IMR-90 (cell line): ENCODE measurements around the gene CATSPER1.

Experiments used
- CHD1 ChIP-seq: IDR thresholded peaks from 2 replicates; pipeline ENCODE4 v1.6.1; 2012; ENCODE audit warnings: low read depth, low read length, improper control_type of control experiment
- FOS ChIP-seq: fragments of 150-350 bp; IDR thresholded peaks from 2 replicates; pipeline ENCODE4 v1.6.1; 2016; ENCODE audit warnings: low read depth, low read length
- MXI1 ChIP-seq: IDR thresholded peaks from 2 replicates; pipeline ENCODE4 v1.6.1; 2012; ENCODE audit warnings: low read depth, mild to moderate bottlenecking, low read length, moderate library complexity, borderline replicate concordance
- NFE2L2 ChIP-seq: fragments of 150-350 bp; IDR thresholded peaks from 2 replicates; pipeline ENCODE4 v1.6.1; 2016; ENCODE audit warnings: low read depth, mild to moderate bottlenecking, low read length
- POLR2A ChIP-seq: IDR thresholded peaks from 2 replicates; pipeline ENCODE4 v1.6.1; 2012; ENCODE audit warnings: mild to moderate bottlenecking, low read depth, low read length
- RFX5 ChIP-seq: IDR thresholded peaks from 2 replicates; pipeline ENCODE4 v1.8.0; 2012; ENCODE audit warnings: low read depth, mild to moderate bottlenecking, low read length, moderate library complexity
- TF ChIP-seq, protein P1 (sequence below): conservative IDR thresholded peaks from 2 replicates; pipeline ENCODE4 v1.5.1; 2012; ENCODE audit warnings: mild to moderate bottlenecking, low read depth, low read length, improper control_type of control experiment
- TF ChIP-seq, protein P2 (sequence below): fragments of 150-350 bp; IDR thresholded peaks from 2 replicates; pipeline ENCODE4 v1.6.1; 2017; ENCODE audit warnings: mild to moderate bottlenecking, antibody characterized with exemption, low read length, low read depth

DNA sequence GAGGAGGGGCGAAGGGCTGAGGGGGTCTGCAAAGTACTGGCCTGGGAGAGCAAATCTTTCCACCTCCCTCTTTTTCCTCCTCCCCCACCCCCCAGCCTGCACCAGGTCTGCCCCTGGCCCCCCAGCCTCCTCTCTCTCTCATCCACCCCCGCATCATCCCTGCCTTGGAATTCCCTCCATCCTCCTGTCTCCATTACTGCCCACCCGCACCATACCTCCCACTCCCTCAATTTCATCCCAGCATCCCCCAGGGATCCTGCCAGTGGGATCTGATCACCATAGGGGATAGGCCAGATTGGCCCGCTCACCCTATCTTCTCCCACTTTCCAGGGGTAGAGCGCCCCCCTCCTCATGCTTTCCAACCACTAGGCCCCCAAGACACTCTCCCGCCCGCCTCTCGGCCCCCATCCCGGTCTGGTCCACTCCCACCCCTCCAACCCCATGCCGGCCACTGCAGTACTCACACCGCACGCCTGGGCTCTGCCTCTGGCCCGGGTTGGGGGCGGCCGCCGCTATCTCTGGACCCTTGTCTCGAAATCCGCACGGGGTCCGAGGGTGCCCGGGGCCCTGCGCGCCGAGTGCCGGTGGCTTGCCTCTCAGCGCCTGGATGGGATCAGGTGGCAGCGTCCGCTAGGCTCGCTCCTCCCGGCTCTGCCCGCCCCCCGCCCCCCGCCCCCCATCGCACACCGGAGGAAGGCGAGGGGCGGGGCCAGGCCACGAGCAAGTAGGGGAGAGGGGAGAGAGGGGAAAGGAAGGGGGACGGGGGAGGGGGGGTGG, 22.5 kb upstream of the CATSPER1 start, which contains the start of gene GAL3ST3:
- TF ChIP-seq, protein P1, sequence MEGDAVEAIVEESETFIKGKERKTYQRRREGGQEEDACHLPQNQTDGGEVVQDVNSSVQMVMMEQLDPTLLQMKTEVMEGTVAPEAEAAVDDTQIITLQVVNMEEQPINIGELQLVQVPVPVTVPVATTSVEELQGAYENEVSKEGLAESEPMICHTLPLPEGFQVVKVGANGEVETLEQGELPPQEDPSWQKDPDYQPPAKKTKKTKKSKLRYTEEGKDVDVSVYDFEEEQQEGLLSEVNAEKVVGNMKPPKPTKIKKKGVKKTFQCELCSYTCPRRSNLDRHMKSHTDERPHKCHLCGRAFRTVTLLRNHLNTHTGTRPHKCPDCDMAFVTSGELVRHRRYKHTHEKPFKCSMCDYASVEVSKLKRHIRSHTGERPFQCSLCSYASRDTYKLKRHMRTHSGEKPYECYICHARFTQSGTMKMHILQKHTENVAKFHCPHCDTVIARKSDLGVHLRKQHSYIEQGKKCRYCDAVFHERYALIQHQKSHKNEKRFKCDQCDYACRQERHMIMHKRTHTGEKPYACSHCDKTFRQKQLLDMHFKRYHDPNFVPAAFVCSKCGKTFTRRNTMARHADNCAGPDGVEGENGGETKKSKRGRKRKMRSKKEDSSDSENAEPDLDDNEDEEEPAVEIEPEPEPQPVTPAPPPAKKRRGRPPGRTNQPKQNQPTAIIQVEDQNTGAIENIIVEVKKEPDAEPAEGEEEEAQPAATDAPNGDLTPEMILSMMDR = no peak
- TF ChIP-seq FOS (no peak), POLR2A (no peak), RFX5 (no peak), NFE2L2 (no peak), MXI1 (no peak), CHD1 (no peak)
- TF ChIP-seq, protein P2, sequence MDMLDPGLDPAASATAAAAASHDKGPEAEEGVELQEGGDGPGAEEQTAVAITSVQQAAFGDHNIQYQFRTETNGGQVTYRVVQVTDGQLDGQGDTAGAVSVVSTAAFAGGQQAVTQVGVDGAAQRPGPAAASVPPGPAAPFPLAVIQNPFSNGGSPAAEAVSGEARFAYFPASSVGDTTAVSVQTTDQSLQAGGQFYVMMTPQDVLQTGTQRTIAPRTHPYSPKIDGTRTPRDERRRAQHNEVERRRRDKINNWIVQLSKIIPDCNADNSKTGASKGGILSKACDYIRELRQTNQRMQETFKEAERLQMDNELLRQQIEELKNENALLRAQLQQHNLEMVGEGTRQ = no peak
